ENCODE measurements around the gene FBXL3. TPM values are rescaled to one million over a fixed set of nuclear protein-coding genes. Genes with fewer than 3 reads are reported as not detected.

Gene FBXL3
- total RNA-seq, 1 experiment from 2014 or later, result 29.2 TPM

DNA sequence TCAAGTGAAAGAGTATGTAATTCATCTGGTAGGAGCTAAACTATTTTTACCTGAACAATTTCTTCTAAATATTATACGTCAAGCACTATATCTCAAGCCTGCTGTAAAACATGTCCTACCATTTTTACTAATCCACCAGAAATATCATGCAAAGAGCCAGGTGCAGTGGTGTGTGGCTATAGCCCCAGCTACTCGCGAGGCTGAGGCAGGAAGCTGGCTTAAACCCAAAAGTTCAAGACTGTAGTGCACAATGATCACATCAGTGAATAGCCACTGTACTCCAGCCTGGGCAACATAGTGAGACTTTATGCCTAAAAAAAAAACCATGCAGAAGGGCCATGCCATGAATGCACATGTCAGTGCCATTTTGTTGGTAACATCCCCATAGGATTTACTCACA is 55.7 kb downstream of the FBXL3 start:
- no peak for DNase-seq (ENCODE audit: low spot score)
- TF ChIP-seq, protein P1, sequence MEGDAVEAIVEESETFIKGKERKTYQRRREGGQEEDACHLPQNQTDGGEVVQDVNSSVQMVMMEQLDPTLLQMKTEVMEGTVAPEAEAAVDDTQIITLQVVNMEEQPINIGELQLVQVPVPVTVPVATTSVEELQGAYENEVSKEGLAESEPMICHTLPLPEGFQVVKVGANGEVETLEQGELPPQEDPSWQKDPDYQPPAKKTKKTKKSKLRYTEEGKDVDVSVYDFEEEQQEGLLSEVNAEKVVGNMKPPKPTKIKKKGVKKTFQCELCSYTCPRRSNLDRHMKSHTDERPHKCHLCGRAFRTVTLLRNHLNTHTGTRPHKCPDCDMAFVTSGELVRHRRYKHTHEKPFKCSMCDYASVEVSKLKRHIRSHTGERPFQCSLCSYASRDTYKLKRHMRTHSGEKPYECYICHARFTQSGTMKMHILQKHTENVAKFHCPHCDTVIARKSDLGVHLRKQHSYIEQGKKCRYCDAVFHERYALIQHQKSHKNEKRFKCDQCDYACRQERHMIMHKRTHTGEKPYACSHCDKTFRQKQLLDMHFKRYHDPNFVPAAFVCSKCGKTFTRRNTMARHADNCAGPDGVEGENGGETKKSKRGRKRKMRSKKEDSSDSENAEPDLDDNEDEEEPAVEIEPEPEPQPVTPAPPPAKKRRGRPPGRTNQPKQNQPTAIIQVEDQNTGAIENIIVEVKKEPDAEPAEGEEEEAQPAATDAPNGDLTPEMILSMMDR (conservative IDR thresholded peaks at IDR 0.05; ENCODE audit: low read depth, low read length), result no peak
- no peak for TF ChIP-seq EZH2 (IDR thresholded peaks at IDR 0.05; ENCODE audit: borderline replicate concordance, low read depth, low read length, poor library complexity, severe bottlenecking)
- no TSS peak for BruUV-seq (replicated peaks)
- Histone ChIP-seq H3K4me3 (ENCODE audit: low read depth, low read length, poor library complexity, severe bottlenecking) (no peak overlapping the region), H3K27me3 (replicated peaks; ENCODE audit: insufficient read depth, low read depth, low read length, poor library complexity) (peaks cover 4% of the 10 kb centered on the region), H3K9me3 (ENCODE audit: low read depth, low read length, poor library complexity, severe bottlenecking) (no peaks in the 10 kb centered on the region), H3K27ac (ENCODE audit: low read depth, low read length, poor library complexity, severe bottlenecking) (no peak overlapping the region), H3K4me1 (ENCODE audit: insufficient read depth, low read length, poor library complexity, severe bottlenecking) (no peaks in the 10 kb centered on the region), H3K36me3 (ENCODE audit: insufficient read depth, low read length, poor library complexity, severe bottlenecking) (no peaks in the 10 kb centered on the region)
- intact Hi-C loops (cut with micrococcal nuclease; ENCODE audit: unreplicated experiment), result no loop called here
- CTCF ChIA-PET, result no interaction called here
- POLR2A ChIA-PET (ENCODE audit: low non-redundant PET), result no interaction called here

DNA sequence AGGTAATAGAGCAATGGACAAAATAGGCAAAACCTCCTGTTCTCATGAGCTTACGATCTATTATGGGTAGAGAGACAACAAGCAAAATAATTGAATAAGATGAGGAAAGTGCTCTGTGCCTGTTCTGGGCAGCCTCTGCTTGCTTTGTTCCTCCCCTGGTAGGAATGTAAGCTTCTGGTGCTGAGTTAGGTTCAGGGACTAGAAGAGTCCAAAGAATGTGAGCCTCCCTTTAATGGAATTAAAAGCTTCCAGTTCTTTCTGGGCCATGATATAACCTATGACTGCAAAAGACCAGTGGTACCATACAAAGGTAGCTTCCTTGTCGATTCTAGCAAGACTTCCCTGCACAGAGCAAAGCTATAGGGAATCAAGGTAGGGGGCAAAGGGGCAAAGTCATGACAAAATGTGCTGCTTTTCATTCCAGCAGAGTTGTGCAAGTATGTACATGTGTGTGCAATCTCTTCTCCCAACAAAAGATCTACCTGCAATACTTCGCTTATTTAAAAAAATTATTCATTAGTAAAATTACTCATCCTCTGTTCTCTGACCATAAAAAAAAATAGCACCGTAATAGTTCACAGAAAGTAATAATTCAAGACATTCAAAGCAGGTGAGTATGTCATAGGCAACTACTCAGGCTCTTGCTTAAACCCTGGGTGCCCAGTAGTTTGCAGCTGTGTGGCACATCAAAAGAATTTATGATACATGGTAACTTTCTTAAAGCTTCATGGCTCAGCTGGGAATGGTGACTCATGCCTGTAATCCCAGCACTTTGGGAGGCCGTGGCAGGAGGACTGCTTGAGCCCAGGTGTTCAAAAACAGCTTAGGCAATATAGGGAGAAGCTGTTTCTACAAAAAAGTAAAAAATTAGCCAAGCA is 57.2 kb downstream of the FBXL3 start:
- TF ChIP-seq EZH2 (IDR thresholded peaks at IDR 0.05; ENCODE audit: borderline replicate concordance, low read depth, low read length, poor library complexity, severe bottlenecking), result no peak
- TF ChIP-seq, protein P1 (conservative IDR thresholded peaks at IDR 0.05; ENCODE audit: low read depth, low read length), result no peak
- no peak overlapping the region for H3K27ac ChIP-seq (ENCODE audit: low read depth, low read length, poor library complexity, severe bottlenecking)
- H3K4me3 ChIP-seq (ENCODE audit: low read depth, low read length, poor library complexity, severe bottlenecking), result no peak overlapping the region
- no TSS peak for BruUV-seq (replicated peaks)
- ChIA-PET POLR2A (ENCODE audit: low non-redundant PET) (no interaction called here), CTCF (no interaction called here)
- no peaks in the 10 kb centered on the region for H3K36me3 ChIP-seq (ENCODE audit: insufficient read depth, low read length, poor library complexity, severe bottlenecking)
- no peaks in the 10 kb centered on the region for H3K9me3 ChIP-seq (ENCODE audit: low read depth, low read length, poor library complexity, severe bottlenecking)
- no peaks in the 10 kb centered on the region for H3K4me1 ChIP-seq (ENCODE audit: insufficient read depth, low read length, poor library complexity, severe bottlenecking)
- no peaks in the 10 kb centered on the region for H3K27me3 ChIP-seq (replicated peaks; ENCODE audit: insufficient read depth, low read depth, low read length, poor library complexity)
- DNase-seq (ENCODE audit: low spot score), result no peak
- intact Hi-C loops (cut with micrococcal nuclease; ENCODE audit: unreplicated experiment), result no loop called here

GRCh38 chr13:76968041-76968440 is 58.9 kb downstream of the FBXL3 start:
- POLR2A ChIA-PET (ENCODE audit: low non-redundant PET), result no interaction called here
- H3K4me3 ChIP-seq (ENCODE audit: low read depth, low read length, poor library complexity, severe bottlenecking), result no peak overlapping the region
- no TSS peak for BruUV-seq (replicated peaks)
- intact Hi-C loops (cut with micrococcal nuclease; ENCODE audit: unreplicated experiment), result no loop called here
- CTCF ChIA-PET, result no interaction called here
- H3K36me3 ChIP-seq (ENCODE audit: insufficient read depth, low read length, poor library complexity, severe bottlenecking), result no peaks in the 10 kb centered on the region
- no peaks in the 10 kb centered on the region for H3K4me1 ChIP-seq (ENCODE audit: insufficient read depth, low read length, poor library complexity, severe bottlenecking)
- TF ChIP-seq, protein P1 (conservative IDR thresholded peaks at IDR 0.05; ENCODE audit: low read depth, low read length), result no peak
- TF ChIP-seq EZH2 (IDR thresholded peaks at IDR 0.05; ENCODE audit: borderline replicate concordance, low read depth, low read length, poor library complexity, severe bottlenecking), result no peak
- H3K9me3 ChIP-seq (ENCODE audit: low read depth, low read length, poor library complexity, severe bottlenecking), result no peaks in the 10 kb centered on the region
- no peaks in the 10 kb centered on the region for H3K27me3 ChIP-seq (replicated peaks; ENCODE audit: insufficient read depth, low read depth, low read length, poor library complexity)
- DNase-seq (ENCODE audit: low spot score), result no peak
- H3K27ac ChIP-seq (ENCODE audit: low read depth, low read length, poor library complexity, severe bottlenecking), result no peak overlapping the region
